ENCODE data around the gene UVSSA.
"Not testable (repeated sequence)": the region's sequence is repeated elsewhere in the genome, so short reads cannot be mapped to it uniquely, and the experiment has no call there.

The UVSSA gene

DNA sequence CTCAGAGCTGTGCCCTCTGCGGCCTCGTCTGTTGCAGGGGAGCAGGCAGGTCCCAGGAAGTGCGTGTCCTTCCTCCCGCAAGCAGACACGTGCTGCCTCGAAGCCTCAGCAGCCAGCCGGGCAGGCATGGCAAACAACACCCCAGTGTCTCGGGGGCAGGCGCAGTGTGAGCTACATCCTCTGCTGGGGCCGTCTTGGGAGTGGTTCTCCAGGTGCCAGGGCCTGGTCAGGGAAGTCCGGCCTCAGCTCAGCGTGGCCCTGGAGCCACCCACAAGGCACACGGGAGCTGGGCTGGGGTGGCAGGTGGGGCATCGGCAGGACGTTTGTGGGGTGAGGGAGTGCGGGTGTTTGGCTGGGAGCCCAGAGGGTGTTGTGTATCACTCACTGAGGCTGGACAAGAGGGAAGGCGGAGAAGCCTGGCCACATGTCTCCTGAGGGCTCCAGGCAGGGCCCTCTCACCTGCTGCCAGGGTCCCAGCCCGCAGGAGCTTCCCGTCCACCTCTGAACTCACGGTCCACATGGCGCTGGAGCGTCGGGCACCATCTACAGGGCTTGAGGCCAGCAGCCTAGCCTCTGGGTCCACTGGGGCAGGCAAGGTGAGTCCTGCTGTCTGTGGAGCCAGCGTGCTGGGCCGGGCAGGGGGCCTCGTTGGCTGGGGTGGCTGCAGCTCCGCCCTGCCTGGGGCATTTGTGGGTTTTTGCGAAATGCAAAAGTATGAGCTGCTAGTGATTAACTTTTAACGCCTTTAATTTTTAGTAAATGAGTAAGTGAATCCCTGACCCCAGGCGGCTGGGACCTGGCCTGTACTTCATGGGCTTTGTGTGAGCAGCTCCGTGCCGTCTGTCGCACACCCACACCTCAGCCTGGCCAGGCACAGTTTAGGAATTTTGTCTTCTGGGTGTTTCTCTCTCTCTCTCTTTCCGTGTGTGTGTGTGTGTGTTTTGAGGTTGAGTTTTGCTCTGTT lies 17.3 kb upstream of the UVSSA start:
- no peak for DNase-seq (ENCODE audit: low read depth in 2 of 3, low spot score in 2 of 3)

DNA sequence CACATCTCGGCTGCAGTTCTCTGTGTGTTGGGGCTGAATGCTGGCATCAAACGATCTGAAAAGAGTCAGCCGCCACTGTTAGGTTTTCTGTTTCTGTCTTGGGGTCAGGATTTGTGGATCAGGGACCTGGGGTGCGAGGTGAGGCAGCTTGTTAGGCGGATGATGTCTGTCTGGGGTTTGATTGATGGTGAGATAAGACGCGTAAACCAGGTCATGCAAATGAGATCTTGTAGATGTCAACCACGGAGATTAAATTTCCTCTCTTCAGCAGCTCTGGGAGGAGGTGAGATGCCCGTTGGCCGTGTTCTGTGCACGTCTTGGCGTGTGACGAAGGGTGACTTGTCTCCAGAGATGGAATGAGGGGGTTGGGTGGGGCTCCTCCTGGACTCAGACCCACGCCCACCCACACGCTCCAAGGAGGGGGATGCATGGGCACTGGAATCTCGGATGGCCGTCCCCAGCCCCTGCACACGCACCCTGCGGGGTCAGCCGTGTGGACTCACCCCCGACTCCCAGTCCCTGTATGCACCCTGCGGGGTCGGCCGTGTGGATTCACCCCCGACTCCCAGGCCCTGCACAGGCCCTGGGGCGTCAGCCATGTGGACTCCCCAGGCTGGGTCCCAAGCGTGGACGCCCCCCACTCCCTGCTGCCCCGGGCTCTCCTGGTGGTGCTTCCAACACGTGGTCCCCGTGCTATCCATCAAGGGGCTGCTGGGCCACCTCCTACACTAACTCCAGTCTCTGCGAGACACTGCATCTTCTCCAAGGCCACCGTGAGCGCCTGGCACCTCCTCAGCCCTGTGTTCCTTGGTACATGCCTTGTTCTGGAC lies 16.0 kb upstream of the UVSSA start:
- DNase-seq (ENCODE audit: low read depth in 2 of 3, low spot score in 2 of 3), result peak in 1 of 3 experiments; percentile 54

DNA sequence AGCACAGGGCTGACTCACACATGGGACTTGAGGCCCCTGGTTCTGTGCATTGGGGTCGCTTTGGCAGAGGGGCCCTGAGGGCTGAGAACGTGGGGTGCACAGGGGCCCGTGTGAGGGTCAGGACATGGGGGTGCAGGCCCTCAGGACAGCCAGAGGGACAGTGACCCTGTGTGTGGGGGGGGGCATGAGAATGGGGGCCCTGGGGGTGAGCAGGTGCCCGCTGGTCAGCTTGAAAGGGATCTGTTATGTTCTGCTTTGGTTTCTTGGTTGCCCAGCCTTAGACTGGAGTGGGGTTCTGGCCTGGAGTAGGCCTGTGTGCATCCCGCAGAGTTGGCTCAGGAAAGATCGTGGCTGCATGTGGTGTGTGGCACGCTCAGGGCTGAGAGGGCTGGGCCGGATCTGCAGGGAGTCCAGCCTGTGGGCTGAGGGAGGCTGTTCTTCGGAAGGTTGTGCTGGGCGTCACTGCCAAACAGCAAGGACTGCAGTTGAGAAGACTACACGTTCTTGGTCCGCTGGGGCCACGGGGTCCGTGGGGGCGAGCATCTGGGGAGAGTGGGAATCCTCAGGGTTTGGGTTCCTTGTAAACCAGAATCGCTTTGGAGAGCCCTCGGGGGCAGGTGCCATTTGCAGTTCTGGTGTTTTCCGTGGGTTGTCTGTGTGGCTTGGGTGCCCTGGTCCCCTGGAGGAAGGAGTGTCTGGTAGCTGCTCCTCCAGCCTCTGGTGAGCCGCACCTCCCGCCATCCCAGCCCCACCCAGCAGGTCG lies 15.2 kb upstream of the UVSSA start:
- no peak for DNase-seq (ENCODE audit: low read depth in 2 of 3, low spot score in 2 of 3)

DNA sequence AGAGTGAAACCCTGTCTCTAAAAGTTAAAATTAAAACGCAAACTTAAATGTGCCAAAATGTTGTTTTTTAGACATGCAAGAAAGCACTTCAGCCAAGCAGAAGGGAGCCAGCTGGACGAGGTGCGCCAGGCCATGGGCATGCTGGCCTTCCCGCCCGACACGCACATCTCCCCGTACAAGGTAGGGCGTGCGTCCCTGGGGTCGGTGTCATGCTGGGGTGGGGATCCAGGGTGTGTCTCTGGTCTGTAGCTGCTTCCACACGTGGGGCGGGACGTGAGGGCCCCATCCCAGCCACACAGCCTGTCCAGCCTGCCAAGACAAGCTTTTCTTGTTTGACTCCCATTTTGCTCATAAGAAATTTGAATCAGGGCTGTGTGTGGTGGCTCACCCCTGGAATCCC lies 14.3 kb upstream of the UVSSA start:
- DNase-seq (ENCODE audit: low read depth in 2 of 3, low spot score in 2 of 3), result no peak

DNA sequence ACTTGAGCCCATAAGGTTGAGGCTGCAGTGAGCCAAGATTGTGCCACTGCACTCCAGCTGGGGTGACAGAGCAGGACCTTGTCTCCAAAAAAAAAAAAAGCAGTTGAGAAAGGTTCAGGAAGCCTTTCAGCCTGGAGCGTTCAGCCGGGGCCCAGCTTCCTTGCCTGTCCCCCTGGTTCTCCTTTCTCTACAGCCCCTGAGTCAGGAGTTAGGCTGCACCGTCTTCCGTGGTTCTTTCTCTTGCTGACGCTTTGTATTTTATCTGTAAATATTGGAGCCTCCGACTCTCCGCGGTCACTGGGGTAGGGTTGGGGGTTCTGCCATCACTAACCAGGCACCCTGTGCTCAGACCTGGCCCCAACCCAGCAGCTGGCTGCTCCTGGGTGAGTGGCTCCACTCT lies 13.8 kb upstream of the UVSSA start:
- no peak for DNase-seq (ENCODE audit: low read depth in 2 of 3, low spot score in 2 of 3)

DNA sequence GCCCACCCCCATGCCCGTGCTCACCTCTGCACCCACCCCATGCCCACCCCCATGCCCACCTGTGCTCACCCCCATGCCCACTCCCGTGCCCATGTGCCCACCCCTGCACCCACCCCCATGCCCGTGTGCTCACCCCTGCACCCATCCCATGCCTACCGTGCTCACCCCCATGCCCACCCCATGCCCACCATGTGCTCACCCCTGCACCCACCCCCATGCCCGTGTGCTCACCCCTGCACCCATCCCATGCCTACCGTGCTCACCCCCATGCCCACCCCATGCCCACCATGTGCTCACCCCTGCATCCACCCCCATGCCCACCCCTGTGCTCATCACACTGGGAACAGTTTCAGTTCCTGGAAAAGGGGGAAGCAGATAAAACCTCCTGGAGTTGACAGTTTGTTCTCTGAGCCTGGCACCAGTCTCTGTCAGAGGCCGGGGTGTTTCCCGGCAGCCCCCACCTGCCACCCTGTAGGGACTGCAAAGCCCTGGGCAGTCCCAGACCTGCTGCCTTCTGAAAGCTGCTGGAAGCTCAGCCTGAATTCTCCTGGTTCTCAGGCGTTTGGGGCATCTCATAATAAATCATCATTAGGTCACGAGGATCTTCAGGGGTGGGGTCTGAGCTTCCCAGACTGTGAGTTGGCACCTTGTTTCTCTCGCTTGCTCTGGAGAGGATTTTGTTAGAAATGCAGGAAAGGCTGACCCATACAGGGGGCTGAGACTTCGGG lies 13.0 kb upstream of the UVSSA start:
- not testable (repeated sequence) for DNase-seq (ENCODE audit: low read depth in 2 of 3, low spot score in 2 of 3)

DNA sequence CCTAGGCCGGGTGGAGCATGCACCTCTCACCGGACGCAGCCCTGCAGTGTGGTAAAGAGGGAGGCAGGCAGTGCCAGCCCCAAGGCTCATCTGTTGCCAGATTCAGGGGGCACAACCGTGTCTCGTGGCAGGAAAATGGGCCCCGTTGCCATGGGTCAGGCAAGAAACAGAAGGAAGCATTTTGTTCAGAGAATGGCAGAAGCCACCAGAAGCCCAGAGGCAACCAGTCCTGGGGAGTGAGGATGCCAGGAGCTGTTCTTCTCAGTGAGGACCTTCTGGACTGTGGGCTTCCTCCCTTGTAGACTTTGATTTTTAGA lies 12.5 kb upstream of the UVSSA start:
- no peak for DNase-seq (ENCODE audit: low read depth in 2 of 3, low spot score in 2 of 3)

DNA sequence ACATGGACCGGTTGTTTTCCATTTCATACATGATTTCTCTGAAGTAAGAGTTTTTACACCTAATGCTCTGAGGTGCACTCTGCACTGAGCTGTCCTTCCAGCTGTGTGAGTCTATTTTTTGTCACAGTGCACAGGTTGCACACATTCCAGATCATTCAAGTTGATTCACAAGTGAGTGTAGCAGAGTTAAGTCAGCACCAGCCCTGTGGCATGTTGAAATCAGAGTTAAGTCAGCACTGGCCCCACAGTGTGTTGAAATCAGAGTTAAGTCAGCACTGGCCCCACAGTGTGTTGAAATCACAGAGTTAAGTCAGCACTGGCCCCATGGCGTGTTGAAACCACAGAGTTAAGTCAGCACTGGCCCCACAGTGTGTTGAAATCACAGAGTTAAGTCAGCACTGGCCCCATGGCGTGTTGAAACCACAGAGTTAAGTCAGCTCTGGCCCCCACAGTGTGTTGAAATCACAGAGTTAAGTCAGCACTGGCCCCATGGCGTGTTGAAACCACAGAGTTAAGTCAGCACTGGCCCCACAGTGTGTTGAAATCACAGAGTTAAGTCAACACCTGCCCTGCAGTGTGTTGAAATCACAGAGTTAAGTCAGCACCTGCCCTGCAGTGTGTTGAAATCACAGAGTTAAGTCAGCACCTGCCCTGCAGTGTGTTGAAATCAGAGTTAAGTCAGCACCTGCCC lies 11.7 kb upstream of the UVSSA start:
- not testable (repeated sequence) for DNase-seq (ENCODE audit: low read depth in 2 of 3, low spot score in 2 of 3)

DNA sequence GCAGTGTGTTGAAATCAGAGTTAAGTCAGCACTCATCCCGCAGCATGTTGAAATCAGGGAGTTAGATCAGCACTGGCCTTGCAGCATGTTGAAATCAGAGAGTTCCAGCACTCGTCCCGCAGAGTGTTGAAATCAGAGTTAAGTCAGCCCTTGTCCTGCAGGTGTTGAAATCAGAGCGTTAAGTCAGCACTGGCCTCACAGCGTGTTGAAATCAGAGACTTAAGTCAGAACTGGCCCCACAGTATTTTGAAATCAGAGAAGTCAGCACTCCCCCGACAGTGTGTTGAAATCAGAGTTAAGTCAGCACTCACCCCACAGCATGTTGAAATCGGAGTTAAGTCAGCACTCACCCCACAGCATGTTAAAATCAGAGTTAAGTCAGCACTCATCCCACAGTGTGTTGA lies 10.9 kb upstream of the UVSSA start:
- no peak for DNase-seq (ENCODE audit: low read depth in 2 of 3, low spot score in 2 of 3)

DNA sequence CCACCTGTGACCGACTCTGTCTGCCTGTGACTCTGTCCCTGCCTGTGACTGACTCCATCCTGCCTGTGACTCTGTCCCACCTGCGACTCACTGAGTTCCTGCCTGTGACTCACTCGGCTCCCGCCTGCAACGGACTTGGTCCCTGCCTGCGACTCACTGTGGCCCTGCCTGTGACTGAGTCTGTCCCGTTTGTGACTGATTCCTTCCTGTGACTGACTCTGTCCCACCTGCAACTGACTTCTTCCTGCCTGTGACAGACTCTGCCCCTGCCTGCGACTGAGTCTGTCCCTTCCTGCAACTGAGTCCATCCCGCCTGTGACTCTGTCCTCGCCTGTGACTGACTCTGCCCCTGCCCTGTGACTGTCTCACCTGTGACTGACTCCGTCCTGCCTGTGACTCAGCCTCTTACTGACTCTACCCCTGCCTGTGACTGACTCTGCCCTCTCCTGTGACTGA lies 9.6 kb upstream of the UVSSA start:
- peak in 2 of 3 experiments; percentile 39 to 59 for DNase-seq (ENCODE audit: low read depth in 2 of 3, low spot score in 2 of 3)

DNA sequence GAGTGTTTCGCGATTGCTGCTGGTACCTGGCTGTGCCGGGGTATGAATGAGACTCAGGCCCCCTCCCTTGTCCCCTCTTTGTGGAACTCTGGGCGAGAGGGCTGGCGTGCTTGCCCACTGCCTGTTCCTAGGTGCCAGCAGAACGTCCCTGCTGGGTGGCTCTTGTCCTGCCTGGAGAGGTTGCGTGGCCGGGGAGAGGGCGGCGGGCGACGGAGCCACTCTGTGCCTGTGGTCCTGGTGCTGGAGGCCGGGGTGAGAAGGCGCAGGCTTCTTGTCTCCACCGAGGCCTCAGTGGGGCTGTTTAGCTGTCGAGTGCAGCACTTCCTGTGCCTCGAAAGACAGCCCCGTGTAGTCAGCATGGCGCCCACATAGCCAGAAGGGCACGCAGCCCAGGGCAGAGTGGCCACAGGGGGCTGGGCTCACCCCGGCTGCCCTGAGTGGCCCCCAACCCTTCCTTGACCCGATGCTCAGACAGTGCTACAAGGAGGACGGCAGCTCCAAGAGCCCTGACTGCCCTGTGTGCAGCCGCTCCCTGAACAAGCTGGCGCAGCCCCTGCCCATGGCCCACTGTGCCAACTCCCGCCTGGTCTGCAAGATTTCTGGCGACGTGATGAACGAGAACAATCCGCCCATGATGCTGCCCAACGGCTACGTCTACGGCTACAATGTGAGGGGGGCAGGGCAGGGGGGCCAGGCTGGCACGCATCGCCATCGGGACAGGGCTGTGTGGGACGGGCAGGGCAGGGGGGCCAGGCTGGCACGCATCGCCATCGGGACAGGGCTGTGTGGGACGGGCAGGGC lies 8.9 kb upstream of the UVSSA start:
- no peak for DNase-seq (ENCODE audit: low read depth in 2 of 3, low spot score in 2 of 3)

DNA sequence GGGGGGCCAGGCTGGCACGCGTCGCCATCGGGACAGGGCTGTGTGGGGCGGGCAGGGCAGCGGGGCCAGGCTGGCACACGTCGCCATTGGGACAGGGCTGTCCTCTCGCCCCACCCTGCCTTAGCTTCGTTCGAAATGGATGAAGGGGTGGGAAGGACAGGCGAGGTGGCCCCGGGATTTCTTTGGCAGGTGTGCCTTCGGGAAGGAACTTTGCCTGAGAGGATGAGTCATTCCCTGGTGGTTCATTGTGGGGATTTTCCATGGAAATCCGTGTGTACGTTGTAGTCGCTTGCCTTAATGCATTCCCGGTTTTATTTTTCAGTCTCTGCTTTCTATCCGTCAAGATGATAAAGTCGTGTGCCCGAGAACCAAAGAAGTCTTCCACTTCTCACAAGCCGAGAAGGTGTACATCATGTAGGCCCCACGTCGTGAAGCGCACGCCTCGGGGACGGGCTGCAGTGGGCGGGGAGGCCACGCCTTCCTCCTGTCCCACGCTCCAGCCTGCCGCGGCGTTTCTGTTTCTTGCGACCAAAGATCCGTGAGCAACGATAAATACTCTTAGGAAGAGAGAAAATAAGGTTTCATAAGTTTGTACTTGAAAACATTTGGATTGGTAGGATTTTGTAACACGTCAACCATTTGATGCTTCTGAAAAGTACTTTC lies 8.1 kb upstream of the UVSSA start:
- DNase-seq (ENCODE audit: low read depth in 2 of 3, low spot score in 2 of 3), result no peak

DNA sequence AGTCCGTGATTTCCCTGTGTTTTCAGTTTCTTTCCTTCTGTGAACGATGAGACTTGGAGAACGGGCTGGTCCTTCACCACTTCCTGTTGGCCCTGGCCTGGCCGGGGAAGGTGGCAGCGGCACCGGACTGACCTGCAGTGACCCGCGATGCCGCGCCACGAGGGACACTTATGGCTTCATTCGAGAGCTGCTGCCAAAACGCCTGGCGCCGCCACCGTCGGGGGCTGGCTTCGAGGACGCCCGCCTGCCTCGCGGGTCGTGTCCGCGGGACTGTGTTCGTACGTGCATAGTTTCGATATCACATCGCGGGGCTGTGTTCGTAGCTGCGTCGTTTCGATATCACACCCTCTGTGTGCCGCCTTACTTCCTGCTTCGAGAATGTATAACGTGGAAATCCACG lies 7.5 kb upstream of the UVSSA start:
- DNase-seq (ENCODE audit: low read depth in 2 of 3, low spot score in 2 of 3), result no peak

DNA sequence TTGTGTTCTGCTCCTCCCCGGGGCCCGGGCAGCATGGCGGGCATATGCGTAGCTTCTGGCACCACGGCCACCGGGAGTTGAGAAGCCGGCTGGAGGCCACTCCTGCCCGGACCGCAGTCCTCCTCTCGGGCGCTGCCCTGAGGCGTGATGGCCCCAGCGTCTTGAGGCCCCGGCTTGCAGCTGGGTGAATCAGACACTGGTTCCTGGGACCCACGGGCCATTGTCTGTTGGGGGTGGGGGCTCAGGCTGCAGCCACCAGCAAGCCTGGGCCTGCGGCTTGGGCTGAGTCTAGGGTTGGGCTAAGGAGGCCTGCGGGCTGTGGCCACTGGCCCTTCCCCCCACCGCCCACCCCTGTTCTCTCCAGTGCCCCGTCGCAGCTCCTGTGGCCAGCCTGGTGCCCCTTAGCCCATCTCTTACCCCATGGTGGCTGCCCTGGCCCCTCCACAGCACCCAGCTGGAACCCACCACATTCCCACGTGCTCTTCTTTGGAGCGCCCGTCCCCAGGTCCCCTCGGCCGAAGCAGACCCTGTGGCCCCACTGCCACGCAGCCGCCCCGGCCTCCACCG lies 6.7 kb upstream of the UVSSA start:
- DNase-seq (ENCODE audit: low read depth in 2 of 3, low spot score in 2 of 3), result no peak

DNA sequence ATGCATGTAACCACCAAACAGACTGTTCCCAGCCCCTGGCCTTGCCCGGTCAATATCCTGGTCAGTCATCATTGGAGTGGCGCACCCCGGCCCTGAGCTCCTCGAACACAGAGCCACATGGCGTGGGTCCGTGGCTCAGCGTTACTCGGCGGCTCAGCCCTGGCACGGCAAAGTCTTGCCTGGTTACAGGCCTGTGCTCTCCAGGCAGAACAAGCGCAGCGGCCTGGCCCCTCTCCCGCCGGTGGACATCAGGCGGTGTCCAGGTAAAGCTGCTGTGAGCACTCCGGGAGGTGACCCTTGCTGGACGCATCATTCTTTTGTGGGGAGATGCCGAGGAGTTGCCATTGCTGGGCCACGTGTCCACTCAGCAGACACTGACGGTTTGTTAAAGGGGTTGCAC lies 6.1 kb upstream of the UVSSA start:
- no peak for DNase-seq (ENCODE audit: low read depth in 2 of 3, low spot score in 2 of 3)

DNA sequence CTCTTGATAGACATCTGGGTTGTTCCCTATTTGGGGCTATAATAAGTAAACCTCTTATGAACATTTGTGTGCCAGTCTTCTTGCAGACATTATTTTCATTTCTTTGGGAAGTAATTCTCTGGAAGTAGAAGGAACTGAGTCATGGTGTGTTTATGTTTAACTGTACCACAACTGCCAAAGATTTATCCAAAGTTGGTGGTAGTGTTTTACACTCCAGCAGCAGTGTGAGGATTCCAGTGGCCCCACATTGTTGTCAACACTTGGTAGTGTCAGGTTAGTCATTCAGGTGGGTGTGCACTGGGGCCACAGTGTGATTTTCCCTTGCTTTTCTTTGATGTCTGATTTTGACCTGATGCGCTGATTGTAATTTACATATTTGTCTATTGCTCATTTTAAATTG lies 5.0 kb upstream of the UVSSA start:
- no peak for DNase-seq (ENCODE audit: low read depth in 2 of 3, low spot score in 2 of 3)

DNA sequence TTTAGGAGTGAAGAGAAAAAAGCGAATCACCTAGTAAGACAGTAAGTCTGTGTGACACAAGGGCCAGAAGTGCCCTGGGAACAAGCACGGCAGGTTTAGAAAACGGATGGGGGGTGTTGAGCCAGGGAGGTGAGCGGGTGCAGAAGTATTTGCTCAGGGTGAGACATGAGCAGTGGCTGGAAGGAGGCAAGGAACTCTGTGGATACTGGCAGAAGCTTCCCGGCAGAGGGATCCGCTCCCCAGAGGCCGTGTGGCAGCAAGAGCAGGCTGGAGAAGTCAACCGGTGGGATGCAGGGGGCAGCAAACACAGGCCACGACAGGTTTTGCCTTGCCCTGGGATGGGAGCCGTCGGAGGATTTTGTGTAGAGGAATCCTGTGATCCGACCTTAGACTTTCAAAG lies 2.3 kb upstream of the UVSSA start:
- DNase-seq (ENCODE audit: low read depth in 2 of 3, low spot score in 2 of 3), result no peak
